ENCODE data around the gene KLHDC2. TPM values are rescaled to one million over a fixed set of nuclear protein-coding genes. Genes with fewer than 3 reads are reported as not detected.

Gene KLHDC2
- total RNA-seq, 4 donors from 2014 or later, result 75.8 to 104 (median 83.6) TPM

DNA sequence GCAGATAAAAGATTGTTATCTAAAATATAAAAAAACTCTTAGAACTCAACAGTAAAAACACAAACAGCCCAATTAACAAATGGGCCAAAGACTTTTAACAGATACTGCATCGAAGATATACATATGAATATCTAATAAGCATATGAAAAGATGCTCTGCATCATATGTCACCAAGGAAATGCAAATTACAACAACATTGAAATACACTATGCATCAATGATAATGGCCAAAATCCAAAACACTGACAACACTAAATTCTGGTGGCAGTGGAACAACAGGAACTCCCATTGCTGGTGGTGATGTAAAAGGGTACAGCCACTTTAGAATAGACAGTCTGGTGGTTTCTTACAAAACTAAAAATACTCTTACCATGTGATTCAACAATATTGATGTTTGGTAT is 40.8 kb downstream of the KLHDC2 start:
- no peak for TF ChIP-seq CTCF (IDR thresholded peaks at IDR 0.05; ENCODE audit: low read depth)

GRCh38 chr14:49816844-49817243 is 48.9 kb downstream of the KLHDC2 start:
- no peak for TF ChIP-seq CTCF (IDR thresholded peaks at IDR 0.05; ENCODE audit: low read depth)

GRCh38 chr14:49820176-49820575 is 52.2 kb downstream of the KLHDC2 start:
- TF ChIP-seq CTCF (IDR thresholded peaks at IDR 0.05; ENCODE audit: low read depth), result no peak

- TF ChIP-seq CTCF (IDR thresholded peaks at IDR 0.05; ENCODE audit: low read depth), result no peak
Observed at GRCh38 chr14:49828640-49829039, 60.7 kb downstream of the KLHDC2 start.

Other genes starting within 250 kb of the KLHDC2 start
- gene RPS29, start 181.8 kb upstream of the KLHDC2 start, total RNA-seq, result over 10,000 TPM in 1 of 4 donors, 1,000 to 10,000 TPM in 3; 1,482 to 17,640 (median 3,936) TPM
- gene LRR1, start 169.2 kb upstream of the KLHDC2 start, total RNA-seq, result 10 to 100 TPM in 3 of 4 donors, 1 to 10 TPM in 1; 6.6 to 12.6 (median 11.7) TPM
- gene RPL36AL, start 147.5 kb upstream of the KLHDC2 start, total RNA-seq, result 100 to 1,000 TPM; 170 to 230 (median 206) TPM
- 10 to 100 TPM; 18.5 to 26.4 (median 25.4) TPM for gene MGAT2, start 147.4 kb upstream of the KLHDC2 start, total RNA-seq
- 1 to 10 TPM; 5.7 to 8.1 (median 7.2) TPM for gene DNAAF2, start 132.9 kb upstream of the KLHDC2 start, total RNA-seq
- gene POLE2, start 79.9 kb upstream of the KLHDC2 start, total RNA-seq, result 1 to 10 TPM in 2 of 4 donors, under 1 TPM in 2; 0.65 to 2.0 (median 0.90) TPM
- 10 to 100 TPM in 1 of 4 donors, 1 to 10 TPM in 3; 8.3 to 13.4 (median 8.6) TPM for gene KLHDC1, start 75.0 kb upstream of the KLHDC2 start, total RNA-seq
- 100 to 1,000 TPM in 1 of 4 donors, 10 to 100 TPM in 3; 81.0 to 126 (median 84.8) TPM for gene NEMF, start 84.6 kb downstream of the KLHDC2 start, total RNA-seq
- 10 to 100 TPM; 35.2 to 59.3 (median 44.5) TPM for gene ARF6, start 124.9 kb downstream of the KLHDC2 start, total RNA-seq